ENCODE measurements around the gene ZNF521.

- no peak for TF ChIP-seq SIN3A (IDR thresholded peaks at IDR 0.05; ENCODE audit: borderline replicate concordance, insufficient read depth, low read length)
- TF ChIP-seq POLR2AphosphoS5 (IDR thresholded peaks at IDR 0.05; ENCODE audit: low read depth, low read length) = no peak
- no peak for TF ChIP-seq TAF1 (IDR thresholded peaks at IDR 0.05; ENCODE audit: borderline replicate concordance, insufficient read depth, low read length)
- TF ChIP-seq REST (IDR thresholded peaks at IDR 0.05; ENCODE audit: insufficient read depth in 1 of 2, low read depth in 2 of 2, low read length in 2 of 2) = no peak
These were observed 249.3 kb downstream of the ZNF521 start for GRCh38 chr18:25102662-25103061.

All from PFSK-1 (cell line).